Activated T-cell treated with anti-CD3 and anti-CD28 coated beads, Interleukin-2, amount 50 U/mL, for 48 hours (primary cell): Measurements from ENCODE around the gene WNT10A.
"Not testable (repeated sequence)": the region's sequence is repeated elsewhere in the genome, so short reads cannot be mapped to it uniquely, and the experiment has no call there.

Experiments used
- DNase-seq, 2 experiments: peaks; one replicate each; pipeline ENCODE4 v3.0.0-alpha.2; 2020

The WNT10A gene

DNA sequence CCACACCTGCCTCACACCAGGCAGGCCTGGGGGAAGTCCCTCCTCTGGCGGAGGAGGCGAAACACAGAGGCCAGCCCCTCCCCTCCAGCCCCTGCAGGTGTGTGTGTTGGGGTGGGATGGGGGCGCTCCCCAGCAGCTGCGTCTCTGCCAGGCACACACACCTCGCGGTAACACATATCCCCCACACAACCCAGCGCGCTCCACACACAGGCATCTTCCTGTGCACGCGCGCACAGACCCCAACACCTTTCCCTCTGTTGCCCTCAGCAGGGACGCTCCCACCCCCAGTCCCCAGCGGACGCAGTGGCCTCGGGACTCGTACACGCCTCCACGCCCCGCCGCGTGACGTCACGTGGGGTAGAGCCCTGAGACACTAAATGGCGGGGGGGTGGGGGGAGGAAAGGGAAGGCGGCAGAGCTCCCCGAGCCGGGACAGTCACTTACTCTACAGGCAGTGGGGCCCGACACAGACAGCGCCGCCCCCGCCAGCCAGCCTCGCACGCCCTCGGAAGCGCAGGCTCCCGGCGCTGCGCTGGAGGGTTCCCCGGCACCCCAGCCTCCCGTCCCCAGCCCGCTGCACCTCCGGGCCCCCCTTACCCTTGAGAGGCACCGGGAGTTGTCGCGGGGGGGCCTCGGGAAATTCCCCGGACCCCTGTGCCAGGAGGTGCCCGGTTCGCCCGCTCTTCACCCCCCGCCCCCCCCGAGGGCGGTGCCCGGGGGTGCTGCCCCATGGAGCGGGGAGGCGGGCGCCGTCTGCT lies at the start of gene WNT10A:
WNT10A (plus strand) TSS at position 751 of the 757 bp plus-strand sequence. CDS start 144 bp downstream, outside the sequence.
- peak; percentile 72 to 79 for DNase-seq

- DNase-seq = no peak
Observed at GRCh38 chr2:218831378-218831990, 49.2 kb upstream of the WNT10A start, which contains the start of gene PRKAG3. Gene PRKAG3, minus strand, starts transcription at chr2:218831803.

DNA sequence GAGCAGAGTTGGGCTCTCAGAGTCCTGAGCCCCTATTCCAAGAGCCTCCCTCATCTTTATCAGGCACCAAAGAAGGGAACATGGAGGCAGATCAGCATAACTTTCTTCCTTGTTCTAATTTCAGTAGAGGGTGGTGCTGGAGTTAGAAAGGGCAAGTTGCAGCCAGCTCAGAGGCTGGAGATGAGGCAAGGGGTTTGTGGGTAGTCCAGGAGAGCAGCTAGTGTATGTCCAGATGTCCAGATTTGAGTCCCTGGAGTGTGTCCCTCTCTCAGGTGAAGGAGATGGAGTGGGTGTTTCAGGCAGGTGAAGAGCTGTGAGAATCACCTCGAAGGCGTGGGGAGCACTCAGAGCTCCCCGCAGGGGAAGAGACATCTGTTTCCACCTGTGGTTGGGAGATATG lies 48.6 kb upstream of the WNT10A start:
- no peak for DNase-seq

- no peak for DNase-seq
Observed at GRCh38 chr2:218832520-218832919, 48.1 kb upstream of the WNT10A start.

DNA sequence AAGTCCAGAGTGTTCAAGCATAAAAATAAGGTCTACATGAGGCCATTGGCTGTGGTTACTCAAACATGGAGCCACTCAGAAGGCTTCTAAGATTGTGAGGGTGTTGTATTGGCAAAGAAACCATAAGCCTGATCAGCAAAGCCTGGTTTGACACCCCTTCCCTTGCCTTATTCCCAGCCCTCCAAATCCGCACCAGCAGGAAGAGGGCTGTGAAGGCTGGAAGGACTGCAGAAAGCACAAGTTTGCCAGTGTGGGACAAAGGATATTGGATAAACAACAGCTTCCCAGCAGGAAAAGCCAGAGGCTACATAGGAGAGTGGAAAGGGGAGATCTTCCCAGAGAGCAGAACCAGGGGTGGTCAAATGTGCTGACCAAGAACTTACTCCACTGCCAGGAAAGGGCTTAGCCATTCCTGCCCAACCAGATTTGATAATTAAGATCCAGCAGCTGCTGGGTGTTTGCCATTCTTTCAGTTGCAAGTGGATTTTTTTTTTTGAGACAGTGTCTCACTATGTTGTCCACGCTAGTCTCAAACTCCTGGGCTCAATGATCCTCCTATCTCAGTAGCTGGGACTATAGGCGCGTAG lies 47.5 kb upstream of the WNT10A start:
- DNase-seq = no peak

DNA sequence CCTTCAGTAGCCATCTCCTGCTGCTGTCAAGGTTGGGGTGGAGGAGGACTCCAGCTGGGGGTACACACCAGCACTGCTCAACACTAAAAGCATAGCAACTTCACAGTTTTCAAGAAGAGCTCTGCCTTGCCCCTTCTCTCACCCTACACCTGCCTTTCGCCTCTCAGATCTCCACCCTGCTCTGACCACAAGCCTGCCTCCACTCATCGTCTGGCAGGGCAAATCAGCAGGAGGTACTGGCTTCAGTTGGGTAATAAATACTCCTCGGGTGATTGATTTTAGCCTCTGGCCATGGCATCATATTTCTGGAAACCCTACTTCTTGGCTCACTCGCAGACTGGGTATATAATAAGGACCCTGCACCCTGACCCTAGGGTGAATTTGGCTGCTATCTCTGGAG lies 46.0 kb upstream of the WNT10A start:
- DNase-seq = no peak

GRCh38 chr2:218837495-218837894 lies 43.2 kb upstream of the WNT10A start:
- no peak for DNase-seq

- no peak for DNase-seq
Observed at GRCh38 chr2:218839430-218839829, 41.2 kb upstream of the WNT10A start.

DNA sequence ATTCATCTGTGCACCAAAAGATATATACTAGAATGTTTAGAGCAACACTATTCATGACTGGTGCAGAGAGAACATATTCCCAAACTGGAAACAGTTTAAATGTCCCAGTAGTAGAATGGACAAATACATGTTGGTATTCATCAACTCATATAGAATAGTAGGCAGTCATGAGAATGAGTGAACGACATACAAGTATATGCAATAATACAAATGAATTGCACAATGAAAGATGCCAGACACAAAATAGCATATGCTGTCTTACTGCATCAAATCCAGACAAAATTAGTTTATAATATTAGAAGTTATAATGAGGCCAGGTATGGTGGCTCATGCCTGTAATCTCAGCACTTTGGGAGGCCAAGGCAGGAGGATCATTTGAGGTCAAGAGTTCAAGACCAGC lies 40.8 kb upstream of the WNT10A start:
- no peak for DNase-seq

GRCh38 chr2:218844334-218844733 lies 36.3 kb upstream of the WNT10A start:
- DNase-seq = not testable (repeated sequence)

- DNase-seq = not testable (repeated sequence)
Observed at GRCh38 chr2:218846963-218847362, 33.7 kb upstream of the WNT10A start.

- no peak for DNase-seq
Observed at GRCh38 chr2:218849721-218850120, 30.9 kb upstream of the WNT10A start.

GRCh38 chr2:218850796-218851195 lies 29.9 kb upstream of the WNT10A start:
- DNase-seq = peak in 1 of 2 experiments; percentile 7

- no peak for DNase-seq
Observed at GRCh38 chr2:218851286-218851685, 29.4 kb upstream of the WNT10A start.

- DNase-seq = peak; percentile 76 to 77
Observed at GRCh38 chr2:218852911-218853667, 27.6 kb upstream of the WNT10A start.

- no peak for DNase-seq
Observed at GRCh38 chr2:218853766-218854165, 26.9 kb upstream of the WNT10A start.

DNA sequence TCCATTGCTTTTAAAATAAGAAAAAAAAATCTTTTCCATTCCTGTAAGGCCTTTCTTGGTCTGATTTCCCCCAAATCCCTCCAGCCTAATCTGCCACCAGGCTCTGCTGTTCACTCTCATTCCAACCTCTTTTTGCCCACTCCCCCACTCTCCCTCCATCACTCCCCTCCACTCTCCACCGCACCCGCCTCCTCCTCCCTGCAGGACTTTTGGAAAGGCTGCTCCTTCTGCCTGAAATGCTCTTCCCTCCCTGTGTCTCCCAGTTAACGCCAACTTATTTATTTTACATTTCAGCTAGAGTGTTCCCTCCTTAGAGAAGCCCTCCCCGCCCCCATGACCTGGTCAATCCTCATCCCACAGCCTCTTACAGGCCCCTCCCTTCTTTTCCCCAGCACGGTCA lies 25.8 kb upstream of the WNT10A start:
- DNase-seq = no peak

- DNase-seq = no peak
Observed at GRCh38 chr2:218855305-218856166, 25.1 kb upstream of the WNT10A start.

DNA sequence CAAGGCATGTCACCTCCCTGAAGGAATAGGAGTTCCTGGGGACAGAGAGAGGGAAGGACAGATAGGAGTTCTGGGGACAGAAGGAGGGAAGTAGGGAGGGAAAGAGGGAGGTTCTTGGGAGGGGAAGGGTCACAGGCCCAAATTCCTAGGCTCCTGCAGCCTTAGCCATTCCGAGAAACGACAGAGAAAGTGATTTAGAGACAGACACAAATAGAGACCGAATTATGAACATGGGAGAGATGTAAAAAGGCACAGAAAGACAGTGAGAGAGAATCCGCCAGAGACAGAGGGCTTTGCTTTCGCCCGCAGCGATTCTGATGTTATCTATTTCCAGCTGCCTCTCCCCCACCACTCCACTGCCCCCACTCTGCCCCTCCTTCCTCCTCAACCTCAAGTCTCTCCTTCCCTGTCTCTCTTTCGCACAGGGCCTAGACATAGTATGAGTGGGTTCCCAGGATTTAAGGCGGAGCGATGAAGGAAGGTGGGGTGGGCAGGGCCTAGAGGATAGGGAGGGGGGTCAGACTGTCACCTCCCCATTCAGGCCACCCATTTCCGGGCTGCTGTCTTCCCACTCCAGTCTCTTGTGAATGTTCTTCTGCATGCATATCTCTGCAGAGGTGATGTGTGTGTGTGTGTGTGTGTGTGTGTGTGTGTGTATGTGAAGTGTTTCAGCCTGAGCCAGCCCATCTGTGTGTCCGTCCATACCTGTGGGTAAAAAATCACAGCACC lies 24.3 kb upstream of the WNT10A start:
- DNase-seq = no peak

- no peak for DNase-seq
Observed at GRCh38 chr2:218856896-218857243, 23.8 kb upstream of the WNT10A start.

DNA sequence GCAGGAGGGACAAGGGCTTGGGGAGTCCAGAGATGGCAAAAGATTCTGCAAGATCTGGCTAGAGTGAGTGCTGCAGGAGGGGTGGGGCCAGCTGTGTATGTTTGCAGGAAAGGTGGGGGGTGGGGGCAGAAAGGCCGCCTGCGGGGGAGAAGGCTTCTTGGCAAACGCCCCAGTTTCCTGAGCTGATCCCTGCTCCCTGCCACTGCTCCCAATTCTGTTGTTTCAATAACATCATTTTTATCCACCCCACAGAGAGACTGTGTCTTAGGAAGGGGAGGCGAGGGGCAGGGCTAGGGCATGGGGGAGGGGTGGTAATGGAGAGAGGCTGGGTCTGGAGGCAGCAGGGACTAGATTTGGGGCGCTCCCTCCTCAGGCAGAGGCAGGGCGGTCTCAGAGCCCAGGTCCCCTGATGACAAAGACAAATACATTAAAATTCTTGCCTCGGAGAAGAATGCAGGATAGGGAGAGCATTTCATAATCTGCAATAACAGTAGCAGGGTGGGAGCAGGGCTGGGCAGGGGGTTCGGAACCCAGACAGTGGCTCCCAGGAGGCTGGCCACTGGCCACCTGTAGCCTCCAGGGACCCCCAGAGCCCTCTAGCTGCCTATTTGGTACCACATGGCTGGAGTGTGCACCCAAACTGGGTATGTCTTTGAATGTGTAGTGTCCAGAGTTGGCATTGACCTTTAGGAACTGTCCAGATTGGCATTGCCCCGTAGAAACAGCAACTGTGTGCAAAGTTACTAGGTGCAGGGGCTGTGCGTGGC lies 23.1 kb upstream of the WNT10A start:
- DNase-seq = no peak
